ENCODE results near the gene PPP3CA.

GRCh38 chr4:101292901-101293300, 54.4 kb downstream of the PPP3CA start:
- TF ChIP-seq POLR2A (IDR thresholded peaks at IDR 0.05; ENCODE audit: borderline replicate concordance, extremely low read depth, insufficient read depth, insufficient read length) (no peak), TCF7L2 (IDR thresholded peaks at IDR 0.05; ENCODE audit: borderline replicate concordance, extremely low read depth, insufficient read depth, insufficient read length) (no peak), CTCF (IDR thresholded peaks at IDR 0.05 in 2 of 3, conservative IDR thresholded peaks at IDR 0.05 in 1 of 3; ENCODE audit: borderline replicate concordance in 1 of 3, insufficient read depth in 1 of 3, low read depth in 2 of 3, low read length in 2 of 3) (no peak), EZH2phosphoT487 (IDR thresholded peaks at IDR 0.05; ENCODE audit: borderline replicate concordance) (no peak), SRF (IDR thresholded peaks at IDR 0.05; ENCODE audit: low read depth) (no peak), ZNF274 (IDR thresholded peaks at IDR 0.05; ENCODE audit: low read depth, low read length) (no peak), ELF1 (IDR thresholded peaks at IDR 0.05; ENCODE audit: borderline replicate concordance, low read depth) (no peak), ZFX (IDR thresholded peaks at IDR 0.05) (no peak), YY1 (IDR thresholded peaks at IDR 0.05; ENCODE audit: extremely low read depth, insufficient replicate concordance, low read depth, low read length) (no peak), FOSL1 (IDR thresholded peaks at IDR 0.05; ENCODE audit: low read depth) (no peak), POLR2AphosphoS5 (IDR thresholded peaks at IDR 0.05; ENCODE audit: low read depth, low read length) (no peak; the same call in 1 of the 2 replicates)
- TF ChIP-seq, protein P1, sequence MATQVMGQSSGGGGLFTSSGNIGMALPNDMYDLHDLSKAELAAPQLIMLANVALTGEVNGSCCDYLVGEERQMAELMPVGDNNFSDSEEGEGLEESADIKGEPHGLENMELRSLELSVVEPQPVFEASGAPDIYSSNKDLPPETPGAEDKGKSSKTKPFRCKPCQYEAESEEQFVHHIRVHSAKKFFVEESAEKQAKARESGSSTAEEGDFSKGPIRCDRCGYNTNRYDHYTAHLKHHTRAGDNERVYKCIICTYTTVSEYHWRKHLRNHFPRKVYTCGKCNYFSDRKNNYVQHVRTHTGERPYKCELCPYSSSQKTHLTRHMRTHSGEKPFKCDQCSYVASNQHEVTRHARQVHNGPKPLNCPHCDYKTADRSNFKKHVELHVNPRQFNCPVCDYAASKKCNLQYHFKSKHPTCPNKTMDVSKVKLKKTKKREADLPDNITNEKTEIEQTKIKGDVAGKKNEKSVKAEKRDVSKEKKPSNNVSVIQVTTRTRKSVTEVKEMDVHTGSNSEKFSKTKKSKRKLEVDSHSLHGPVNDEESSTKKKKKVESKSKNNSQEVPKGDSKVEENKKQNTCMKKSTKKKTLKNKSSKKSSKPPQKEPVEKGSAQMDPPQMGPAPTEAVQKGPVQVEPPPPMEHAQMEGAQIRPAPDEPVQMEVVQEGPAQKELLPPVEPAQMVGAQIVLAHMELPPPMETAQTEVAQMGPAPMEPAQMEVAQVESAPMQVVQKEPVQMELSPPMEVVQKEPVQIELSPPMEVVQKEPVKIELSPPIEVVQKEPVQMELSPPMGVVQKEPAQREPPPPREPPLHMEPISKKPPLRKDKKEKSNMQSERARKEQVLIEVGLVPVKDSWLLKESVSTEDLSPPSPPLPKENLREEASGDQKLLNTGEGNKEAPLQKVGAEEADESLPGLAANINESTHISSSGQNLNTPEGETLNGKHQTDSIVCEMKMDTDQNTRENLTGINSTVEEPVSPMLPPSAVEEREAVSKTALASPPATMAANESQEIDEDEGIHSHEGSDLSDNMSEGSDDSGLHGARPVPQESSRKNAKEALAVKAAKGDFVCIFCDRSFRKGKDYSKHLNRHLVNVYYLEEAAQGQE (IDR thresholded peaks at IDR 0.05; ENCODE audit: low read depth), result no peak

Data from HCT116 (cell line).